OCI-LY7 (cell line): Measurements from ENCODE around the gene CHRNB2.

Source experiments
- CTCF ChIP-seq: fragments of 200-600 bp; sonication (generic); conservative IDR thresholded peaks from 2 replicates; pipeline ENCODE4 v1.5.1; 2014; ENCODE audit warnings: mild to moderate bottlenecking, antibody characterized with exemption, low read length, moderate library complexity, mixed read lengths
- EZH2phosphoT487 ChIP-seq: fragments of 200-600 bp; sonication (generic); IDR thresholded peaks from 2 replicates; pipeline ENCODE4 v1.6.1; 2018; ENCODE audit warnings: low read depth, borderline replicate concordance, mild to moderate bottlenecking, mixed run types, antibody characterized with exemption, low read length, moderate library complexity, mixed read lengths

GRCh38 chr1:154567386-154568156 is at the start of gene CHRNB2:
- TF ChIP-seq CTCF (no peak), EZH2phosphoT487 (no peak)
